K562 (cell line): ENCODE results near the gene KCNJ9. TPM values are rescaled to one million over a fixed set of nuclear protein-coding genes. Genes with fewer than 3 reads are reported as not detected.

Experiments
- ADNP ChIP-seq: fragments of 200-800 bp; sonication (Bioruptor generic); IDR thresholded peaks from 2 replicates; pipeline ENCODE4 v1.6.1; 2016; ENCODE audit warnings: missing genetic modification characterization, missing compliant biosample characterization
- CREM ChIP-seq: IDR thresholded peaks from 2 replicates; pipeline ENCODE4 v1.6.1; 2014; ENCODE audit warnings: antibody characterized with exemption, low read depth
- FUS ChIP-seq: fragments of 200-400 bp; formaldehyde crosslinking; optimal IDR thresholded peaks from 2 replicates; pipeline ENCODE3; 2017; ENCODE audit warnings: low read depth, low read length
- GABPB2 ChIP-seq: fragments of 250-450 bp; sonication (Bioruptor Pico); conservative IDR thresholded peaks from 2 replicates; pipeline ENCODE4 v1.5.1; 2021; ENCODE audit warnings: mild to moderate bottlenecking
- HDAC3 ChIP-seq: fragments of 450-650 bp; IDR thresholded peaks from 2 replicates; pipeline ENCODE4 v1.6.1; 2018; ENCODE audit warnings: borderline replicate concordance, mild to moderate bottlenecking, moderate library complexity; ENCODE audit not compliant: partially characterized antibody
- HDAC6 ChIP-seq: IDR thresholded peaks from 2 replicates; pipeline ENCODE4 v1.6.1; 2012; ENCODE audit warnings: low read depth, mild to moderate bottlenecking, control low read depth, inconsistent platforms, low read length, moderate library complexity
- HES1 ChIP-seq: fragments of 450-650 bp; IDR thresholded peaks from 2 replicates; pipeline ENCODE4 v1.6.1; 2016; ENCODE audit warnings: low read depth, mild to moderate bottlenecking, moderate library complexity
- IRF2 ChIP-seq: sonication (generic); formaldehyde crosslinking; IDR thresholded peaks from 2 replicates; pipeline ENCODE4 v1.8.1; 2022; ENCODE audit warnings: mild to moderate bottlenecking, missing genetic modification reagents
- KLF10 ChIP-seq: fragments of 250-450 bp; sonication (Bioruptor Pico); IDR thresholded peaks from 2 replicates; pipeline ENCODE4 v1.6.1; 2021; ENCODE audit warnings: matching md5 sums
- MLLT1 ChIP-seq, 2 experiments: fragments of 450-650 bp; IDR thresholded peaks; 2 replicates each; pipeline ENCODE4 v1.6.1; 2016
- NR0B1 ChIP-seq: fragments of 450-650 bp; IDR thresholded peaks from one replicate; pipeline ENCODE4 v1.6.1; 2018; ENCODE audit warnings: mild to moderate bottlenecking, moderate library complexity; ENCODE audit not compliant: partially characterized antibody
- NR2F6 ChIP-seq: fragments of 450-650 bp; formaldehyde crosslinking; IDR thresholded peaks from 2 replicates; pipeline ENCODE4 v1.4.0; 2020; ENCODE audit warnings: mild to moderate bottlenecking
- PBX2 ChIP-seq, 2 experiments: IDR thresholded peaks in 1 of 2; conservative IDR thresholded peaks in 1 of 2; 2 replicates each; pipeline ENCODE4 v1.6.1; 2016; ENCODE audit warnings: low read depth in 2 of 2, mild to moderate bottlenecking in 1 of 2, missing compliant biosample characterization in 1 of 2, missing genetic modification characterization in 1 of 2, moderate library complexity in 1 of 2
- PCBP1 ChIP-seq: fragments of 200-400 bp; formaldehyde crosslinking; IDR thresholded peaks from 2 replicates; pipeline ENCODE4 v1.6.1; 2018; ENCODE audit warnings: mild to moderate bottlenecking, low read depth, low read length; ENCODE audit not compliant: poor library complexity, severe bottlenecking
- POLR3A ChIP-seq: IDR thresholded peaks from 2 replicates; pipeline ENCODE4 v1.6.1; 2011; ENCODE audit warnings: borderline replicate concordance, mild to moderate bottlenecking, moderate library complexity; ENCODE audit not compliant: insufficient read length, insufficient read depth; ENCODE audit errors: extremely low read depth
- RFX5 ChIP-seq: IDR thresholded peaks from 2 replicates; pipeline ENCODE4 v1.6.1; 2011; ENCODE audit warnings: low read depth, mild to moderate bottlenecking, improper control_type of control experiment, low read length
- SMC3 ChIP-seq: conservative IDR thresholded peaks from 2 replicates; pipeline ENCODE4 v1.6.1; 2011; ENCODE audit warnings: low read depth, low read length, improper control_type of control experiment; ENCODE audit not compliant: insufficient read depth
- SRF ChIP-seq, 2 experiments: fragments of 250-450, 450-650 bp in 1 of 2; sonication (Bioruptor Pico) in 1 of 2; sonication (generic) in 1 of 2; formaldehyde crosslinking; IDR thresholded peaks; 2 replicates each; pipeline versions ENCODE4 v1.5.0 to v1.5.1; 2020 to 2022; ENCODE audit warnings: mild to moderate bottlenecking in 1 of 2, missing genetic modification reagents in 1 of 2
- SRSF3 ChIP-seq: fragments of 200-400 bp; formaldehyde crosslinking; IDR thresholded peaks from 2 replicates; pipeline ENCODE4 v1.6.1; 2016; ENCODE audit warnings: mild to moderate bottlenecking, low read length, moderate library complexity; ENCODE audit not compliant: insufficient read depth
- TSC22D4 ChIP-seq: fragments of 450-650 bp; IDR thresholded peaks from 2 replicates; pipeline ENCODE4 v1.6.1; 2016; ENCODE audit warnings: missing genetic modification characterization, missing biosample characterization, control low read depth
- ZNF384 ChIP-seq: IDR thresholded peaks from 2 replicates; pipeline ENCODE4 v1.6.1; 2012; ENCODE audit warnings: low read depth, low read length, improper control_type of control experiment
- ZNF507 ChIP-seq: conservative IDR thresholded peaks from 2 replicates; pipeline ENCODE4 v1.6.1; 2017; ENCODE audit warnings: missing genetic modification characterization, missing compliant biosample characterization
- ZNF778 ChIP-seq: fragments of 450-650 bp; formaldehyde crosslinking; IDR thresholded peaks from 2 replicates; pipeline ENCODE4 v1.4.0; 2020; ENCODE audit warnings: mild to moderate bottlenecking, moderate library complexity
- polyA plus RNA-seq, 8 experiments: library from polyadenylated mRNA; depleted of rRNA in 4 of 8; stranded (reverse) in 5 of 8; unstranded in 3 of 8; fragments of >200 nt; fragmentation: Nextera tagmentation in 2 of 8; fragmentation: Illumina TruSeq in 1 of 8; extraction: Ambion mirVana in 2 of 8; extraction: Trizol in 1 of 8; gene quantifications; 2 replicates each; pipeline versions ENCODE4 v1.2.1 to v1.2.3, GENCODE V29; 2011 to 2014; ENCODE audit warnings: inconsistent platforms in 1 of 8, missing spikeins in 1 of 8
- total RNA-seq, 7 experiments: library from RNA; depleted of rRNA in 6 of 7; stranded (reverse); fragments of >200 nt in 6 of 7; fragmentation: Illumina TruSeq in 2 of 7; extraction: Trizol in 2 of 7; gene quantifications; 2 replicates each; pipeline versions ENCODE4 v1.2.1 to v1.2.3, GENCODE V29; 2011 to 2021; ENCODE audit warnings: low replicate concordance in 1 of 7

The KCNJ9 gene
- total and polyA plus RNA-seq, 9 of the 15 experiments (the other 6 are each of a cell fraction or from before 2014, with no cell fraction given) = not detected

GRCh38 chr1:160101037-160101716 is 19.8 kb downstream of the KCNJ9 start (continued):
- no peak for TF ChIP-seq NR0B1
- no peak for TF ChIP-seq HES1
- TF ChIP-seq SRSF3 = no peak
- TF ChIP-seq SRF (CRISPR knock-in tag; IDR thresholded peaks at IDR 0.05) = 0 out of 4 replicates have a peak, but pooled peaks of 1 of the 2 experiments have one; percentile 13
- TF ChIP-seq SMC3 = peak; percentile 86
- no peak for TF ChIP-seq ZNF778 (CRISPR knock-in tag)
- TF ChIP-seq RFX5 = peak; percentile 59; the same call in 1 of the 2 replicates
- no peak for TF ChIP-seq TSC22D4
- TF ChIP-seq HDAC6 = no peak
- no peak for TF ChIP-seq PCBP1
- no peak for TF ChIP-seq PBX2 (CRISPR knock-in tag; IDR thresholded peaks at IDR 0.05; ENCODE audit: low read depth)
- no peak for TF ChIP-seq PBX2 (tag; conservative IDR thresholded peaks at IDR 0.05; ENCODE audit: low read depth)
- TF ChIP-seq GABPB2 (CRISPR knock-in tag) = no peak
- peak; percentile 73 for TF ChIP-seq CREM
- no peak for TF ChIP-seq ZNF384
- no peak for TF ChIP-seq KLF10 (CRISPR knock-in tag)
- no peak for TF ChIP-seq ZNF507 (tag)
- TF ChIP-seq MLLT1 (IDR thresholded peaks at IDR 0.05) = no peak
- TF ChIP-seq POLR3A = no peak
- no peak for TF ChIP-seq IRF2 (CRISPR knock-in tag)
- TF ChIP-seq FUS = no peak
- no peak for TF ChIP-seq HDAC3
- TF ChIP-seq ADNP = no peak
- no peak for TF ChIP-seq NR2F6 (CRISPR knock-in tag)
